ENCODE data around the gene ATG101.

- TF ChIP-seq CTCF (conservative IDR thresholded peaks at IDR 0.05 in 1 of 2, IDR thresholded peaks at IDR 0.05 in 1 of 2; ENCODE audit: extremely low read depth in 1 of 2, insufficient read depth in 1 of 2, low read depth in 1 of 2, low read length in 2 of 2) (no peak), EZH2 (IDR thresholded peaks at IDR 0.05; ENCODE audit: borderline replicate concordance, low read length) (no peak)
Measured at GRCh38 chr12:52033446-52034140, 36.2 kb upstream of the ATG101 start.
